Measurements from ENCODE around the gene WHRN. TPM values are rescaled to one million over a fixed set of nuclear protein-coding genes. Genes with fewer than 3 reads are reported as not detected.

The WHRN gene
- total RNA-seq, 1 experiment from 2014 or later = 1.4 TPM

- Mint-ChIP-seq H3K4me3 (ENCODE audit: unreplicated experiment) (no peak overlapping the region), H3K4me1 (ENCODE audit: low read depth, unreplicated experiment) (no peaks in the 10 kb centered on the region)
- no peak for DNase-seq
Observed at GRCh38 chr9:114374936-114375335, 130.3 kb downstream of the WHRN start.

DNA sequence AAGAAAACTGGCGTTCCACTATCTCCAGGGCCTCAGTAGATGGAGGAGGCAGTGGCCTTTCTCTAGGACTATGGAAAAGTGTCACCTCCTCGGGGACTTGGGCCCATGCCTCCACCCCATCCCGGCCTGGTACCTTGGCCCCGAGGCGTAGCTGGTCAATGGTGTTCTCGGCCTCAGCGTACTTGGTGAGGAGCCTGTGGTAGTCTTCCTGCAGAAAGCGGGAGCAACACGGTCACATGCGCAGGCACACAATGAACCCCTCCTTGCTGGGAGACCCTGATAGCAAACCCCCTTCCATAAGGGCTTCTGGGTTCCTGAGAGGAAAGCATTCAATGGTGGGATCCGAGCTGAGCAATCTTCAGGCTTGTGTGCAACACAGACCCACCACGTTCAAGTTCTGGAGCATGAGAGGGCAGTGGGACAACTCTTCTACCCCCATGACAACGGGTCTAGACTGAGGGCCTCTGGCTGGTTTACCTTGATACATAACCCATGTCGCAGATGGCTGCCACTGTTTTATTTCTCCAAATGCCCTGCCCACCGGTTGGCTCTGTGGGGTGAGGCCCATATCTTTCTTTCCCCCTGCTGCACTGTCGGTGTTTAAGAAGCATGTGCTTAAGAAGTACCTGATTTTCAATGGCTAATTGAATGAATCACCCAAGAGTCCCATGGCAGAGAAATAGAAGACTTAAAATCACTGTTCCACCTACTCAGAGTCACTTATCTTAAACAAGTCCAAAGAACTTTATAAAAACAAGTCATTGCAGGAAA is 131.1 kb downstream of the WHRN start:
- H3K4me1 ChIP-seq = no peaks in the 10 kb centered on the region
- DNase-seq = no peak
- H3K9me3 ChIP-seq = no peaks in the 10 kb centered on the region
- H3K9me3 Mint-ChIP-seq (ENCODE audit: unreplicated experiment) = no peaks in the 10 kb centered on the region
- H3K27me3 ChIP-seq (replicated peaks; ENCODE audit: control insufficient read depth, insufficient read depth, low read length) = no peaks in the 10 kb centered on the region
- BruUV-seq (replicated peaks) = no TSS peak
- H3K27me3 Mint-ChIP-seq (ENCODE audit: insufficient read depth, unreplicated experiment) = no peaks in the 10 kb centered on the region
- TF ChIP-seq, protein P1, sequence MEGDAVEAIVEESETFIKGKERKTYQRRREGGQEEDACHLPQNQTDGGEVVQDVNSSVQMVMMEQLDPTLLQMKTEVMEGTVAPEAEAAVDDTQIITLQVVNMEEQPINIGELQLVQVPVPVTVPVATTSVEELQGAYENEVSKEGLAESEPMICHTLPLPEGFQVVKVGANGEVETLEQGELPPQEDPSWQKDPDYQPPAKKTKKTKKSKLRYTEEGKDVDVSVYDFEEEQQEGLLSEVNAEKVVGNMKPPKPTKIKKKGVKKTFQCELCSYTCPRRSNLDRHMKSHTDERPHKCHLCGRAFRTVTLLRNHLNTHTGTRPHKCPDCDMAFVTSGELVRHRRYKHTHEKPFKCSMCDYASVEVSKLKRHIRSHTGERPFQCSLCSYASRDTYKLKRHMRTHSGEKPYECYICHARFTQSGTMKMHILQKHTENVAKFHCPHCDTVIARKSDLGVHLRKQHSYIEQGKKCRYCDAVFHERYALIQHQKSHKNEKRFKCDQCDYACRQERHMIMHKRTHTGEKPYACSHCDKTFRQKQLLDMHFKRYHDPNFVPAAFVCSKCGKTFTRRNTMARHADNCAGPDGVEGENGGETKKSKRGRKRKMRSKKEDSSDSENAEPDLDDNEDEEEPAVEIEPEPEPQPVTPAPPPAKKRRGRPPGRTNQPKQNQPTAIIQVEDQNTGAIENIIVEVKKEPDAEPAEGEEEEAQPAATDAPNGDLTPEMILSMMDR (IDR thresholded peaks at IDR 0.05; ENCODE audit: insufficient read depth in 1 of 2, low read depth in 1 of 2, low read length in 1 of 2, severe bottlenecking in 1 of 2, unreplicated experiment in 1 of 2) = no peak
- ChIA-PET CTCF (interaction anchor here (0.6 kb wide), 1 partner anchor 629 kb away, joined by 3 read pairs; no protein-coding TSS in a partner anchor), POLR2A (no interaction called here)
- intact Hi-C loops (cut with micrococcal nuclease; ENCODE audit: unreplicated experiment) = no loop called here
- H3K36me3 ChIP-seq (ENCODE audit: control insufficient read depth, insufficient read depth, low read length) = no peaks in the 10 kb centered on the region
- H3K4me3 ChIP-seq (ENCODE audit: low read depth, low read length) = no peak overlapping the region
- H3K4me1 Mint-ChIP-seq (ENCODE audit: low read depth, unreplicated experiment) = no peaks in the 10 kb centered on the region
- no peak overlapping the region for H3K27ac Mint-ChIP-seq (ENCODE audit: unreplicated experiment)
- peaks cover 6% of the 10 kb centered on the region for H3K36me3 Mint-ChIP-seq (ENCODE audit: insufficient read depth, unreplicated experiment)
- H3K4me3 Mint-ChIP-seq (ENCODE audit: unreplicated experiment) = no peak overlapping the region

More at GRCh38 chr9:114374936-114375335, 130.3 kb downstream of the WHRN start:
- H3K27me3 Mint-ChIP-seq (ENCODE audit: insufficient read depth, unreplicated experiment) = no peaks in the 10 kb centered on the region
- intact Hi-C loops (cut with micrococcal nuclease; ENCODE audit: unreplicated experiment) = no loop called here
- Histone ChIP-seq H3K27me3 (replicated peaks; ENCODE audit: control insufficient read depth, insufficient read depth, low read length) (no peaks in the 10 kb centered on the region), H3K4me1 (no peaks in the 10 kb centered on the region), H3K9me3 (no peaks in the 10 kb centered on the region), H3K36me3 (ENCODE audit: control insufficient read depth, insufficient read depth, low read length) (no peaks in the 10 kb centered on the region), H3K4me3 (ENCODE audit: low read depth, low read length) (no peak overlapping the region)
- CTCF ChIA-PET = interaction anchor here (0.6 kb wide), 1 partner anchor 628 kb away, joined by 3 read pairs; no protein-coding TSS in a partner anchor
- no TSS peak for BruUV-seq (replicated peaks)
- POLR2A ChIA-PET = no interaction called here
- TF ChIP-seq, protein P1 (IDR thresholded peaks at IDR 0.05; ENCODE audit: insufficient read depth in 1 of 2, low read depth in 1 of 2, low read length in 1 of 2, severe bottlenecking in 1 of 2, unreplicated experiment in 1 of 2) = no peak
- no peaks in the 10 kb centered on the region for H3K9me3 Mint-ChIP-seq (ENCODE audit: unreplicated experiment)
- no peak overlapping the region for H3K27ac Mint-ChIP-seq (ENCODE audit: unreplicated experiment)
- H3K36me3 Mint-ChIP-seq (ENCODE audit: insufficient read depth, unreplicated experiment) = peaks cover under 1% of the 10 kb centered on the region

DNA sequence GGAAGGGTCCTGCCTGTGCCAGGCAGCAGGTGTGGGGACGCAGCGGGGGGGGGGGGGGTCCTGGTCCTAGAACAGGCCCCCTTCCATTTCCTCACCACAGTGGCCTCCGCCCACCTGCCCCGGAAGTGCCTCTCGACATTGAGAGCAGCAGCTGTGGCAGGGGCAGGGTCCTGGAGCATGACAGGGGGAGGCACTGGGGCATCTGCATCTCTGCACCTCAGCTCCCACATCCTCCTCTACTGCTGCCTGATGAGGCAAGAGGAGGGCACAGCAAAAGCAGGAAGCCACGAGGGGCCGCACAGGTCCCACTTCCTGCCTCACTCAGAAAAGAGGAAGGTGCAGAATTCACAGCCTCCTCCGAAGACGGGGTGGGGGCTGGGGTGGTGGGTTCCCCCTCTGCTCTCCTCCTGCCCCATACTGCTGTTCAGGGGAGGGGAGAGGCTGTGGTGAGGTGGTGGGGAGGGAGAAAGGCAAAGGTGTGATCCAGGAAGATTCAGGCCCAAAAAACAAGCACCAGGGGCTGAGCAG is 132.3 kb downstream of the WHRN start:
- H3K27me3 ChIP-seq (replicated peaks; ENCODE audit: control insufficient read depth, insufficient read depth, low read length) = no peaks in the 10 kb centered on the region
- TF ChIP-seq, protein P1 (IDR thresholded peaks at IDR 0.05; ENCODE audit: insufficient read depth in 1 of 2, low read depth in 1 of 2, low read length in 1 of 2, severe bottlenecking in 1 of 2, unreplicated experiment in 1 of 2) = no peak
- POLR2A ChIA-PET = no interaction called here
- no peaks in the 10 kb centered on the region for H3K9me3 Mint-ChIP-seq (ENCODE audit: unreplicated experiment)
- H3K36me3 Mint-ChIP-seq (ENCODE audit: insufficient read depth, unreplicated experiment) = peaks cover 6% of the 10 kb centered on the region
- H3K4me3 Mint-ChIP-seq (ENCODE audit: unreplicated experiment) = no peak overlapping the region
- intact Hi-C loops (cut with micrococcal nuclease; ENCODE audit: unreplicated experiment) = no loop called here
- CTCF ChIA-PET = interaction anchor here (0.7 kb wide), 1 partner anchor 21 kb away, joined by 4 read pairs; no protein-coding TSS in a partner anchor
- DNase-seq = no peak
- H3K27ac Mint-ChIP-seq (ENCODE audit: unreplicated experiment) = no peak overlapping the region
- H3K36me3 ChIP-seq (ENCODE audit: control insufficient read depth, insufficient read depth, low read length) = no peaks in the 10 kb centered on the region; the same call in 1 of the 2 replicates
- H3K27me3 Mint-ChIP-seq (ENCODE audit: insufficient read depth, unreplicated experiment) = no peaks in the 10 kb centered on the region
- no peaks in the 10 kb centered on the region for H3K9me3 ChIP-seq
- H3K4me1 Mint-ChIP-seq (ENCODE audit: low read depth, unreplicated experiment) = no peaks in the 10 kb centered on the region
- H3K4me3 ChIP-seq (ENCODE audit: low read depth, low read length) = no peak overlapping the region
- no peaks in the 10 kb centered on the region for H3K4me1 ChIP-seq
- BruUV-seq (replicated peaks) = no TSS peak
